Esophagus squamous epithelium (tissue), 5 donors: ENCODE measurements around the gene JOSD1. TPM values are rescaled to one million over a fixed set of nuclear protein-coding genes. Genes with fewer than 3 reads are reported as not detected.
A peak's percentile ranks its signal among the peaks of the same experiment; 100 is the strongest.

ENCODE experiments used
- DNase-seq: peaks from one replicate; lab custom pipeline; 2025; lab: John Stamatoyannopoulos, UW
- H3K27ac ChIP-seq, 4 donors: fragments of 200-600 bp; sonication (generic); one replicate each; pipeline ENCODE4 v1.5.1; 2016 to 2019; ENCODE audit warnings: mild to moderate bottlenecking in 1 of 4
- H3K27me3 ChIP-seq, 4 donors: fragments of 200-600 bp; sonication (generic); 1 replicate in 3 of 4; 2 replicates in 1 of 4; pipeline versions ENCODE4 v1.5.1 to v1.6.0; 2017 to 2021; ENCODE audit warnings: antibody characterized with exemption in 1 of 4
- H3K36me3 ChIP-seq, 3 donors: fragments of 200-600 bp; sonication (generic); one replicate each; pipeline ENCODE4 v1.5.1; 2016 to 2019
- H3K4me1 ChIP-seq, 3 donors: fragments of 200-600 bp; sonication (generic); one replicate each; pipeline ENCODE4 v1.5.1; 2017 to 2019
- H3K4me3 ChIP-seq, 4 donors: fragments of 200-600 bp; sonication (generic); 1 replicate in 3 of 4; 2 replicates in 1 of 4; pipeline ENCODE4 v1.5.1; 2016 to 2019; ENCODE audit warnings: mild to moderate bottlenecking in 2 of 4, moderate library complexity in 1 of 4
- H3K9me3 ChIP-seq, 3 donors: fragments of 200-600 bp; sonication (generic); one replicate each; pipeline ENCODE4 v1.5.1; 2016 to 2019
- POLR2A ChIP-seq, 4 donors: fragments of 450-650 bp; IDR thresholded peaks; one replicate each; pipeline ENCODE4 v1.6.1; 2017; ENCODE audit warnings: antibody characterized with exemption in 4 of 4, mild to moderate bottlenecking in 4 of 4, moderate library complexity in 3 of 4
- WGBS, 2 donors: methylation state at CpG; one replicate each; pipeline ENCODE4 v1.1.5; 2018; 5-methylcytosine and 5-hydroxymethylcytosine counted together
- intact Hi-C: fragments of 100-400 bp; cut with DNase I; formaldehyde crosslinking; loops from one replicate; pipeline ENCODE4 v1.15.0; 2022
- total RNA-seq, 4 donors: library from RNA; depleted of rRNA; stranded (reverse); fragments of >200 nt; gene quantifications; one replicate each; pipeline ENCODE4 v1.1.0, GENCODE V29; 2016
- TF ChIP-seq, protein P1 (sequence below), 6 experiments: fragments of 450-650 bp in 4 of 6; fragments of 200-600 bp in 2 of 6; sonication (generic) in 2 of 6; IDR thresholded peaks; one replicate each; pipeline ENCODE4 v1.5.1; 2016 to 2019; ENCODE audit warnings: antibody characterized with exemption in 6 of 6, mild to moderate bottlenecking in 4 of 6, moderate library complexity in 4 of 6
- donor health status: DM: yes; HTN: yes; CAD: no.

Gene JOSD1
- total RNA-seq, 4 donors from 2014 or later, result 27.8 to 48.8 (median 33.1) TPM

GRCh38 chr22:38736257-38736570 lies 35.5 kb upstream of the JOSD1 start:
- Histone ChIP-seq H3K4me1 (peaks cover 21 to 54% (median 27%) of the 10 kb centered on the region in 3 donors), H3K4me3 (no peak overlapping the region), H3K9me3 (no peaks in the 10 kb centered on the region), H3K27ac (peak overlapping the region in 1 of 4 donors; percentile 11), H3K27me3 (no peaks in the 10 kb centered on the region), H3K36me3 (peaks cover 63 to 88% (median 71%) of the 10 kb centered on the region in 3 donors)
- DNase-seq, result no peak
- intact Hi-C loops, result no loop called here
- TF ChIP-seq POLR2A (IDR thresholded peaks at IDR 0.05), result no peak
- TF ChIP-seq, protein P1, sequence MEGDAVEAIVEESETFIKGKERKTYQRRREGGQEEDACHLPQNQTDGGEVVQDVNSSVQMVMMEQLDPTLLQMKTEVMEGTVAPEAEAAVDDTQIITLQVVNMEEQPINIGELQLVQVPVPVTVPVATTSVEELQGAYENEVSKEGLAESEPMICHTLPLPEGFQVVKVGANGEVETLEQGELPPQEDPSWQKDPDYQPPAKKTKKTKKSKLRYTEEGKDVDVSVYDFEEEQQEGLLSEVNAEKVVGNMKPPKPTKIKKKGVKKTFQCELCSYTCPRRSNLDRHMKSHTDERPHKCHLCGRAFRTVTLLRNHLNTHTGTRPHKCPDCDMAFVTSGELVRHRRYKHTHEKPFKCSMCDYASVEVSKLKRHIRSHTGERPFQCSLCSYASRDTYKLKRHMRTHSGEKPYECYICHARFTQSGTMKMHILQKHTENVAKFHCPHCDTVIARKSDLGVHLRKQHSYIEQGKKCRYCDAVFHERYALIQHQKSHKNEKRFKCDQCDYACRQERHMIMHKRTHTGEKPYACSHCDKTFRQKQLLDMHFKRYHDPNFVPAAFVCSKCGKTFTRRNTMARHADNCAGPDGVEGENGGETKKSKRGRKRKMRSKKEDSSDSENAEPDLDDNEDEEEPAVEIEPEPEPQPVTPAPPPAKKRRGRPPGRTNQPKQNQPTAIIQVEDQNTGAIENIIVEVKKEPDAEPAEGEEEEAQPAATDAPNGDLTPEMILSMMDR (IDR thresholded peaks at IDR 0.05), result no peak
- WGBS, 2 donors, result 60 to 73% methylated on average over 2 to 3 of the region's 7 CpGs

GRCh38 chr22:38735465-38736256 lies 34.9 kb upstream of the JOSD1 start:
- no peak overlapping the region for H3K4me3 ChIP-seq
- no peaks in the 10 kb centered on the region for H3K9me3 ChIP-seq
- peaks cover 62 to 88% (median 70%) of the 10 kb centered on the region in 3 donors for H3K36me3 ChIP-seq
- H3K27ac ChIP-seq, result peak overlapping the region in 2 of 4 donors; percentile 11 to 82
- no peaks in the 10 kb centered on the region for H3K27me3 ChIP-seq
- no peak for DNase-seq
- WGBS, 2 donors, result 63 to 67% methylated on average over 3 to 6 of the region's 15 CpGs
- intact Hi-C loops, result no loop called here
- peaks cover 21 to 54% (median 27%) of the 10 kb centered on the region in 3 donors for H3K4me1 ChIP-seq
- TF ChIP-seq, protein P1 (IDR thresholded peaks at IDR 0.05), result no peak

GRCh38 chr22:38735126-38735464 lies 34.4 kb upstream of the JOSD1 start:
- Histone ChIP-seq H3K4me1 (peaks cover 21 to 54% (median 27%) of the 10 kb centered on the region in 3 donors), H3K36me3 (peaks cover 62 to 88% (median 70%) of the 10 kb centered on the region in 3 donors)

GRCh38 chr22:38734421-38735100 lies 33.8 kb upstream of the JOSD1 start:
- intact Hi-C loops, result no loop called here
- H3K4me3 ChIP-seq, result no peak overlapping the region
- TF ChIP-seq, protein P1 (IDR thresholded peaks at IDR 0.05), result no peak
- no peak for TF ChIP-seq POLR2A (IDR thresholded peaks at IDR 0.05)
- no peaks in the 10 kb centered on the region for H3K9me3 ChIP-seq
- WGBS, 2 donors, result 86 to 89% methylated on average over 6 to 10 of the region's 13 CpGs
- H3K27me3 ChIP-seq, result no peaks in the 10 kb centered on the region
- peak overlapping the region in 3 of 4 donors; percentile 75 to 83 (median 82) for H3K27ac ChIP-seq
- no peak for DNase-seq
- peaks cover 21 to 54% (median 27%) of the 10 kb centered on the region in 3 donors for H3K4me1 ChIP-seq
- peaks cover 61 to 88% (median 70%) of the 10 kb centered on the region in 3 donors for H3K36me3 ChIP-seq

More at GRCh38 chr22:38735126-38735464, 34.4 kb upstream of the JOSD1 start:
- intact Hi-C loops, result no loop called here
- Histone ChIP-seq H3K4me3 (no peak overlapping the region), H3K27me3 (no peaks in the 10 kb centered on the region), H3K27ac (peak overlapping the region in 3 of 4 donors; percentile 75 to 83 (median 82)), H3K9me3 (no peaks in the 10 kb centered on the region)
- TF ChIP-seq, protein P1 (IDR thresholded peaks at IDR 0.05), result no peak
- no peak for TF ChIP-seq POLR2A (IDR thresholded peaks at IDR 0.05)
- no peak for DNase-seq
- WGBS, 2 donors, result 83% methylated on average over 1 of the region's 7 CpGs; no CpG with 5 or more reads in 1 of the 2 donors
